Natural killer cell (primary cell): Measurements from ENCODE around the gene COG7. TPM values are rescaled to one million over a fixed set of nuclear protein-coding genes. Genes with fewer than 3 reads are reported as not detected.

Experiments used
- ATAC-seq, 3 donors: fragments of 150-1000 bp in 2 of 3; fragments of 200-7000 bp in 1 of 3; cut with Tn5 transposase; 1 replicate in 1 of 3; 2 replicates in 2 of 3; pipeline ENCODE4 v1.10.0; 2021; ENCODE audit warnings: mild to moderate bottlenecking in 2 of 3, moderate library complexity in 2 of 3
- DNase-seq, 2 donors: peaks; one replicate each; pipeline versions ENCODE4 v3.0.0 to v3.0.0-alpha.2; 2013 to 2021; ENCODE audit warnings: mixed read lengths in 1 of 2
- H3K27ac ChIP-seq: one replicate; pipeline ENCODE4 v1.5.1; 2013; ENCODE audit warnings: mild to moderate bottlenecking, low read length
- H3K27me3 ChIP-seq: one replicate; pipeline ENCODE4 v1.6.1; 2013; ENCODE audit warnings: low read length; ENCODE audit not compliant: control insufficient read depth, insufficient read depth
- H3K36me3 ChIP-seq: one replicate; pipeline ENCODE4 v1.6.1; 2013; ENCODE audit warnings: low read length; ENCODE audit not compliant: control insufficient read depth, insufficient read depth
- H3K4me1 ChIP-seq: one replicate; pipeline ENCODE4 v1.6.1; 2013; ENCODE audit warnings: low read length; ENCODE audit not compliant: control insufficient read depth, insufficient read depth
- H3K4me3 ChIP-seq: one replicate; pipeline ENCODE4 v1.5.1; 2013; ENCODE audit warnings: low read length
- H3K9me3 ChIP-seq: one replicate; pipeline ENCODE4 v1.6.1; 2013; ENCODE audit warnings: low read length; ENCODE audit not compliant: control insufficient read depth, insufficient read depth
- H3K27ac Mint-ChIP-seq, 2 donors: one replicate each; pipeline ENCODE4 v1.8.0; 2022; ENCODE audit warnings: mild to moderate bottlenecking in 2 of 2, mixed read lengths in 2 of 2, moderate library complexity in 1 of 2
- H3K27me3 Mint-ChIP-seq, 2 donors: one replicate each; pipeline ENCODE4 v1.8.0; 2022; ENCODE audit warnings: low read depth in 2 of 2, mixed read lengths in 2 of 2
- H3K36me3 Mint-ChIP-seq: one replicate; pipeline ENCODE4 v1.8.0; 2022; ENCODE audit warnings: mixed read lengths
- H3K4me1 Mint-ChIP-seq, 2 donors: one replicate each; pipeline ENCODE4 v1.8.0; 2022; ENCODE audit warnings: mixed read lengths in 2 of 2
- H3K4me3 Mint-ChIP-seq: one replicate; pipeline ENCODE4 v1.8.0; 2022; ENCODE audit warnings: mild to moderate bottlenecking, moderate library complexity, mixed read lengths
- H3K9me3 Mint-ChIP-seq, 2 donors: one replicate each; pipeline ENCODE4 v1.8.0; 2022; ENCODE audit warnings: mixed read lengths in 2 of 2
- CTCF ChIP-seq: fragments of 200-600 bp; IDR thresholded peaks from one replicate; pipeline ENCODE4 v1.8.0; 2022; ENCODE audit warnings: antibody characterized with exemption
- WGBS: methylation state at CpG from one replicate; pipeline ENCODE4 v1.1.7; 2013; ENCODE audit warnings: missing lambda C conversion rate; ENCODE audit not compliant: insufficient coverage; 5-methylcytosine and 5-hydroxymethylcytosine counted together
- intact Hi-C: fragments of 100-400 bp; cut with micrococcal nuclease; formaldehyde crosslinking; loops from one replicate; pipeline ENCODE4 v1.14.2; 2022
- total RNA-seq, 4 donors: library from RNA; stranded (reverse); fragments of 120-200 nt in 1 of 4; gene quantifications; one replicate each; pipeline versions ENCODE4 v1.2.3 to v1.2.4, GENCODE V29; 2013 to 2022

The COG7 gene
- total RNA-seq, 3 donors from 2014 or later (not counting 1 experiment from before 2014, with no cell fraction given): 18.4 to 26.6 (median 20.3) TPM

DNA sequence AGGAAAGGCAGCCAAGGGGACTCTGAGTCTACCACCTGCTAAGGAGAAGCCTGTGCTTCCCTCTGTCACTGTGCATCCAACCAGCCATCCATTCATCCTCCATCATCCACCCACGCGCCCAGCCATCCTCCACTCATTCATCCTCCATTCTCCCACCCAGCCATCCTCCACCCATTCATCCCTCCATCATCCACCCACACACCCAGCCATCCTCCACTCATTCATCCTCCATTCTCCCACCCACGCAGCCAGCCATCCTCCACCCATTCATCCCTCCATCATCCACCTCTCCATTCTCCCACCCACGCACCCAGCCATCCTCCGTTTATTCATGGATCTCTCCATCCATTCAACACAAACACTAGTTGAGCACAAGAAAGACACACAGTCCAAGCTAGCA, 74.1 kb downstream of the COG7 start:
- no peaks in the 10 kb centered on the region for H3K36me3 Mint-ChIP-seq
- no peaks in the 10 kb centered on the region for H3K27me3 Mint-ChIP-seq
- Histone ChIP-seq H3K27me3 (no peaks in the 10 kb centered on the region), H3K27ac (no peak overlapping the region), H3K4me1 (no peaks in the 10 kb centered on the region), H3K36me3 (no peaks in the 10 kb centered on the region), H3K9me3 (no peaks in the 10 kb centered on the region), H3K4me3 (no peak overlapping the region)
- 87% methylated on average over 5 of the region's 5 CpGs for WGBS
- no peak overlapping the region for H3K27ac Mint-ChIP-seq
- H3K9me3 Mint-ChIP-seq: no peaks in the 10 kb centered on the region
- TF ChIP-seq CTCF: no peak
- intact Hi-C loops: no loop called here
- no peaks in the 10 kb centered on the region for H3K4me1 Mint-ChIP-seq
- DNase-seq (no peak), ATAC-seq (no peak)
- H3K4me3 Mint-ChIP-seq: no peak overlapping the region

- WGBS: 75% methylated on average over 8 of the region's 8 CpGs
These were observed 74.7 kb downstream of the COG7 start for GRCh38 chr16:23378256-23378655.

DNA sequence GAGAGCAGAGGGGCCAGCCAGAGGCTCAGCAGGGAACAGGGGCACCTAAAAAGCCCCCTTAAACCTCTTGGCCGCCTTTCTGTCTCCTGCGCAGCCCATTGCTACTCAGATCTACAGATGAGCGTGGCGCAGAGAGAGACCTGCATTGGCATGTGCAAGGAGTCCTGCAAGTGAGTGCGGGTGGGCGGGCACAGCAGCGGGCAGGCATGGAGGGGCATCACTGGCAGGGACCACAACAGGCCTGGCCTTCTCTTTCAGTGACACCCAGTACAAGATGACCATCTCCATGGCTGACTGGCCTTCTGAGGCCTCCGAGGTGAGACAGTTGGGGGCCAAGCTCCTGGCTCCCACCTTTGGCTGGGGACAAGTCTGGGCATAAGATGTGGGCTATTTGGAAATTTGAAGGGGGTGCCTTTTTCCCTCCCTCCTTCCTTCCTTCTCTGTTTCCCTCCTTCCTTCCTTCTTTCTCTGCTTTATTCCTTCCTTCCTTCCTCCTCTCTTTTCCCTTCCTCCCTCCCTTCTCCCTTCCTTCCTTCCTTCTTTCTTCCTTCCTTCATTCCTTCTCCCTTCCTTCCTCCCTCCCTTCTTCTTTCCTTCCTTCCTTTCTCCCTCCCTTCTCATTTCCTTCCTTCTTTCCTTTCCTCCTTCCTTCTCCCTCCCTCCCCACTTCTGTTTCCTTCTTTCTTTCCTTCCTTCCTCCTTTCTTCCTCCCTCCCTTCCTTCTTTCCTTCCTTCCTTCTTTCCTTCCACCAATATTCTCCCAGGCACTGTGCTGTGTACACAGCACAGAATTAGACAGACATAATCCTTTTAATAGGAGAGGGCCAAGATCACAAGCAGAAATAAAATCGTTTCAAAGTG, 75.7 kb downstream of the COG7 start:
- no peaks in the 10 kb centered on the region for H3K27me3 ChIP-seq
- Mint-ChIP-seq H3K27ac (no peak overlapping the region), H3K9me3 (no peaks in the 10 kb centered on the region), H3K4me1 (no peaks in the 10 kb centered on the region), H3K27me3 (no peaks in the 10 kb centered on the region), H3K4me3 (no peak overlapping the region), H3K36me3 (no peaks in the 10 kb centered on the region)
- no peaks in the 10 kb centered on the region for H3K36me3 ChIP-seq
- ATAC-seq (no peak), DNase-seq (no peak)
- no peak overlapping the region for H3K27ac ChIP-seq
- no peak for TF ChIP-seq CTCF
- H3K9me3 ChIP-seq: no peaks in the 10 kb centered on the region
- 85% methylated on average over 9 of the region's 9 CpGs for WGBS
- no peaks in the 10 kb centered on the region for H3K4me1 ChIP-seq
- no peak overlapping the region for H3K4me3 ChIP-seq
- intact Hi-C loops: no loop called here

More at GRCh38 chr16:23378256-23378655, 74.7 kb downstream of the COG7 start:
- Mint-ChIP-seq H3K36me3 (no peaks in the 10 kb centered on the region), H3K9me3 (no peaks in the 10 kb centered on the region), H3K27me3 (no peaks in the 10 kb centered on the region), H3K4me1 (no peaks in the 10 kb centered on the region), H3K4me3 (no peak overlapping the region), H3K27ac (no peak overlapping the region)
- Histone ChIP-seq H3K27ac (no peak overlapping the region), H3K36me3 (no peaks in the 10 kb centered on the region), H3K4me1 (no peaks in the 10 kb centered on the region), H3K9me3 (no peaks in the 10 kb centered on the region), H3K4me3 (no peak overlapping the region), H3K27me3 (no peaks in the 10 kb centered on the region)
- intact Hi-C loops: no loop called here
- ATAC-seq (no peak), DNase-seq (no peak)
- no peak for TF ChIP-seq CTCF
